ENCODE measurements around the gene TRAF5. TPM values are rescaled to one million over a fixed set of nuclear protein-coding genes. Genes with fewer than 3 reads are reported as not detected.
A peak's percentile ranks its signal among the peaks of the same experiment; 100 is the strongest.

The TRAF5 gene
- total RNA-seq, 6 experiments from 2014 or later: 0.59 to 3.6 (median 1.6) TPM

DNA sequence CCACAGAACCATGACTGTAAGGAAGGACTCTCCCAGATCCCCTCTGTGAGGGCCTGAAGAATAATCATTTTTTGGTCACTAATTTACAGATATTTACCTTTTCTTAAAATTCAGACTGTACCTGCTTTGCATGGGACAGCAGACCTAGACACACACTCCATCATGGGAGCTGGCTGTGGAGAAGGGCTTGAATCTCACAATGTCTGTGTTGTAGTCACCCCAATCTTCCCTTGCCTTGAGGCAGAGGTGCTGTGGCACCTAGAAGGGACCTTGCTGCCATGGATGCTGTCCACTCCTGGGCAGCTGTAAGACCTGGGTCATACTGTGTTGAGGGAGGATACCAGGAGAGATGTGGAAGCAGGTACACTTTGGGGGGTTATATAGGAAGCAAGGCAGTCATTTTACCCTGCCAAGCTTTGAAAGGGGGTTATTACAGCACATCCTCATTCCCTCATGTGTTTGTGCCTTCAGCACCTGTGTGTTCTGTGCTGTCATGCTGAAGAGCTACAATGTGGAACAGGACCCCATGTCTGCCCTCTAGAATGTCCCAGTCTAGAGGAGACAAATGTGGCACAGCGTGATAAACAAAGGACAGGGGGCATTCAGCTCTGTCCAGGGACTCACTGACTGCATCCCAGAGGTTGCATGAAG is 27.1 kb downstream of the TRAF5 start:
- intact Hi-C loops (cut with DNase I): no loop called here
- H3K36me3 ChIP-seq: no peaks in the 10 kb centered on the region
- no peak overlapping the region for H3K4me3 ChIP-seq
- H3K9me3 ChIP-seq: no peaks in the 10 kb centered on the region
- H3K27ac ChIP-seq: no peak overlapping the region
- DNase-seq (no peak), ATAC-seq (peak in 1 of 4 donors; percentile 21)
- TF ChIP-seq, protein P1, sequence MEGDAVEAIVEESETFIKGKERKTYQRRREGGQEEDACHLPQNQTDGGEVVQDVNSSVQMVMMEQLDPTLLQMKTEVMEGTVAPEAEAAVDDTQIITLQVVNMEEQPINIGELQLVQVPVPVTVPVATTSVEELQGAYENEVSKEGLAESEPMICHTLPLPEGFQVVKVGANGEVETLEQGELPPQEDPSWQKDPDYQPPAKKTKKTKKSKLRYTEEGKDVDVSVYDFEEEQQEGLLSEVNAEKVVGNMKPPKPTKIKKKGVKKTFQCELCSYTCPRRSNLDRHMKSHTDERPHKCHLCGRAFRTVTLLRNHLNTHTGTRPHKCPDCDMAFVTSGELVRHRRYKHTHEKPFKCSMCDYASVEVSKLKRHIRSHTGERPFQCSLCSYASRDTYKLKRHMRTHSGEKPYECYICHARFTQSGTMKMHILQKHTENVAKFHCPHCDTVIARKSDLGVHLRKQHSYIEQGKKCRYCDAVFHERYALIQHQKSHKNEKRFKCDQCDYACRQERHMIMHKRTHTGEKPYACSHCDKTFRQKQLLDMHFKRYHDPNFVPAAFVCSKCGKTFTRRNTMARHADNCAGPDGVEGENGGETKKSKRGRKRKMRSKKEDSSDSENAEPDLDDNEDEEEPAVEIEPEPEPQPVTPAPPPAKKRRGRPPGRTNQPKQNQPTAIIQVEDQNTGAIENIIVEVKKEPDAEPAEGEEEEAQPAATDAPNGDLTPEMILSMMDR (IDR thresholded peaks at IDR 0.05): no peak
- no peak for TF ChIP-seq POLR2A (IDR thresholded peaks at IDR 0.05)
- no peaks in the 10 kb centered on the region for H3K4me1 ChIP-seq
- 0% methylated on average over 1 of the region's 1 CpG for WGBS (ENCODE audit: insufficient coverage, low coverage, low lambda C conversion rate, missing lambda C conversion rate)
- no peaks in the 10 kb centered on the region for H3K27me3 ChIP-seq

DNA sequence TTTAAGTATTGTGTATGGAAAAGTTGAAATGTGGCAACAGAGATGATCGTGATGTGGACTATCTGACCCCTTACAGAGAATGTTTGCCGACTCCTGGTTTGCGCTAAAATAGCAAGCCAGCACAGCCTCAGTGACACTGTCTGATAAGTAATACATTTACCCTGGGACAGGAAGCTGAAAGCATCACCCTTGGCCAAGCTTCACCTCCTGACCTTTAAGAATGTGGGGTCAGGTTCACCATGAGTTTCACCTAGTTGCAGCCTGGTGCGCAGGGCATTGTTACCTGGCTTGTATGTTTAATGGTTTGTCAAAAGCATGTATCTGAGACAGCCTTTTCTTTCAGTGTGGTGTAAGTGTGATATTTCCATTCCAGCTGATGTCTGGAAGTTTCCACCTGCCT is 29.2 kb downstream of the TRAF5 start:
- Histone ChIP-seq H3K27ac (no peak overlapping the region), H3K9me3 (no peaks in the 10 kb centered on the region), H3K36me3 (no peaks in the 10 kb centered on the region), H3K27me3 (no peaks in the 10 kb centered on the region), H3K4me1 (no peaks in the 10 kb centered on the region), H3K4me3 (no peak overlapping the region)
- TF ChIP-seq POLR2A (IDR thresholded peaks at IDR 0.05): no peak
- TF ChIP-seq, protein P1 (IDR thresholded peaks at IDR 0.05): no peak
- ATAC-seq: no peak
- intact Hi-C loops (cut with DNase I): no loop called here
- DNase-seq: no peak
- WGBS (ENCODE audit: insufficient coverage, low coverage, low lambda C conversion rate, missing lambda C conversion rate): 59% methylated on average over 4 of the region's 4 CpGs

- no peaks in the 10 kb centered on the region for H3K27me3 ChIP-seq
- no peaks in the 10 kb centered on the region for H3K4me1 ChIP-seq
- H3K4me3 ChIP-seq: no peak overlapping the region
- WGBS (ENCODE audit: insufficient coverage, low coverage, low lambda C conversion rate, missing lambda C conversion rate): 0% methylated on average over 1 of the region's 5 CpGs
- intact Hi-C loops (cut with DNase I): no loop called here
- no peaks in the 10 kb centered on the region for H3K9me3 ChIP-seq
- H3K27ac ChIP-seq: no peak overlapping the region
- DNase-seq (no peak), ATAC-seq (no peak)
- no peaks in the 10 kb centered on the region for H3K36me3 ChIP-seq
- no peak for TF ChIP-seq POLR2A (IDR thresholded peaks at IDR 0.05)
- TF ChIP-seq, protein P1 (IDR thresholded peaks at IDR 0.05): no peak
These were observed 30.2 kb downstream of the TRAF5 start for GRCh38 chr1:211356723-211357407.

GRCh38 chr1:211358685-211359084 is 32.1 kb downstream of the TRAF5 start:
- Histone ChIP-seq H3K27ac (no peak overlapping the region), H3K9me3 (no peaks in the 10 kb centered on the region), H3K4me1 (no peaks in the 10 kb centered on the region), H3K36me3 (no peaks in the 10 kb centered on the region), H3K27me3 (no peaks in the 10 kb centered on the region), H3K4me3 (no peak overlapping the region)
- intact Hi-C loops (cut with DNase I): no loop called here
- TF ChIP-seq POLR2A (IDR thresholded peaks at IDR 0.05): no peak
- TF ChIP-seq, protein P1 (IDR thresholded peaks at IDR 0.05): no peak
- ATAC-seq (no peak), DNase-seq (no peak)
- WGBS (ENCODE audit: insufficient coverage, low coverage, low lambda C conversion rate, missing lambda C conversion rate): 100% methylated on average over 1 of the region's 1 CpG
